ENCODE data around the gene ZBP1.

ZBP1 gene

GRCh38 chr20:57571782-57572416 is 48.3 kb downstream of the ZBP1 start:
- DNase-seq (ENCODE audit: low read depth in 3 of 3), result no peak

- no peak for DNase-seq (ENCODE audit: low read depth in 3 of 3)
These were observed 49.3 kb downstream of the ZBP1 start for GRCh38 chr20:57570920-57571319.

GRCh38 chr20:57570145-57570850 is 49.9 kb downstream of the ZBP1 start:
- DNase-seq (ENCODE audit: low read depth in 3 of 3), result no peak

GRCh38 chr20:57568960-57569359 is 51.3 kb downstream of the ZBP1 start:
- DNase-seq (ENCODE audit: low read depth in 3 of 3), result no peak

- DNase-seq (ENCODE audit: low read depth in 3 of 3), result no peak
These were observed 51.9 kb downstream of the ZBP1 start for GRCh38 chr20:57568088-57568896.

GRCh38 chr20:57567471-57568079 is 52.7 kb downstream of the ZBP1 start:
- no peak for DNase-seq (ENCODE audit: low read depth in 3 of 3)

- no peak for DNase-seq (ENCODE audit: low read depth in 3 of 3)
These were observed 53.3 kb downstream of the ZBP1 start for GRCh38 chr20:57566803-57567459.

GRCh38 chr20:57566399-57566798 is 53.8 kb downstream of the ZBP1 start:
- DNase-seq (ENCODE audit: low read depth in 3 of 3), result no peak

GRCh38 chr20:57564951-57565642 is 55.1 kb downstream of the ZBP1 start:
- no peak for DNase-seq (ENCODE audit: low read depth in 3 of 3)

- DNase-seq (ENCODE audit: low read depth in 3 of 3), result no peak
These were observed 55.9 kb downstream of the ZBP1 start for GRCh38 chr20:57564180-57564802.

- no peak for DNase-seq (ENCODE audit: low read depth in 3 of 3)
These were observed 56.7 kb downstream of the ZBP1 start for GRCh38 chr20:57563522-57563921.

- no peak for DNase-seq (ENCODE audit: low read depth in 3 of 3)
These were observed 57.4 kb downstream of the ZBP1 start for GRCh38 chr20:57562541-57563465.

- no peak for DNase-seq (ENCODE audit: low read depth in 3 of 3)
These were observed 58.6 kb downstream of the ZBP1 start for GRCh38 chr20:57561356-57562279.

- DNase-seq (ENCODE audit: low read depth in 3 of 3), result no peak
These were observed 59.5 kb downstream of the ZBP1 start, which contains the start of gene PCK1 for GRCh38 chr20:57560554-57561355. Gene PCK1, plus strand, starts transcription at chr20:57561110. Its CDS starts 302 bp downstream, at chr20:57561412.

- no peak for DNase-seq (ENCODE audit: low read depth in 3 of 3)
These were observed 60.3 kb downstream of the ZBP1 start for GRCh38 chr20:57559658-57560553.

GRCh38 chr20:57559289-57559634 is 61.0 kb downstream of the ZBP1 start:
- DNase-seq (ENCODE audit: low read depth in 3 of 3), result no peak
